OCI-LY7 (cell line): ENCODE measurements around the gene RBBP4. TPM values are rescaled to one million over a fixed set of nuclear protein-coding genes. Genes with fewer than 3 reads are reported as not detected.

Experiments
- BruUV-seq: library from RNA; stranded (reverse); fragments of 400-500 nt; replicated peaks from 2 replicates; lab custom pipeline; 2021; lab: Mats Ljungman, UMichigan
- CTCF ChIA-PET: fragments of 300-600 bp; sonication (Branson Sonifier 250); formaldehyde crosslinking; loops from one replicate; lab custom pipeline; 2022; ENCODE audit warnings: antibody characterized with exemption; ENCODE audit not compliant: unreplicated experiment; lab: Charles Lee
- POLR2A ChIA-PET: fragments of 300-600 bp; sonication (Branson Sonifier 250); formaldehyde crosslinking; loops from one replicate; lab custom pipeline; 2022; ENCODE audit warnings: antibody characterized with exemption; lab: Charles Lee
- DNase-seq: peaks from one replicate; pipeline ENCODE4 v3.0.0-alpha.2; 2015; ENCODE audit warnings: low spot score
- H2AFZ ChIP-seq: fragments of 200-600 bp; sonication (generic), shearing (Covaris generic); 2 replicates; pipeline ENCODE4 v1.6.1; 2014; ENCODE audit warnings: mild to moderate bottlenecking, antibody characterized with exemption, low read length, moderate library complexity
- H3K27ac ChIP-seq: fragments of 200-600 bp; sonication (generic); 2 replicates; pipeline ENCODE4 v1.5.1; 2014; ENCODE audit warnings: mixed run types, low read depth, mild to moderate bottlenecking, moderate library complexity, low read length, inconsistent platforms; ENCODE audit not compliant: poor library complexity, severe bottlenecking
- H3K36me3 ChIP-seq: fragments of 200-600 bp; sonication (generic); 2 replicates; pipeline ENCODE4 v1.6.1; 2014; ENCODE audit warnings: mild to moderate bottlenecking, antibody characterized with exemption, low read length, moderate library complexity, mixed read lengths; ENCODE audit not compliant: insufficient read depth
- H3K4me1 ChIP-seq: fragments of 200-600 bp; sonication (generic); 2 replicates; pipeline ENCODE4 v1.5.1; 2014; ENCODE audit warnings: mild to moderate bottlenecking, low read length; ENCODE audit not compliant: insufficient read depth, poor library complexity, severe bottlenecking
- H3K4me2 ChIP-seq: fragments of 200-600 bp; sonication (generic); 2 replicates; pipeline ENCODE4 v1.6.1; 2014; ENCODE audit warnings: mild to moderate bottlenecking, low read length
- H3K4me3 ChIP-seq: fragments of 200-600 bp; sonication (generic); 2 replicates; pipeline ENCODE4 v1.5.1; 2014; ENCODE audit warnings: mild to moderate bottlenecking, low read depth, low read length; ENCODE audit not compliant: poor library complexity, severe bottlenecking
- H3K79me2 ChIP-seq: fragments of 200-600 bp; sonication (generic); 2 replicates; pipeline ENCODE4 v1.6.1; 2016; ENCODE audit warnings: low read depth, mild to moderate bottlenecking, low read length, moderate library complexity, mixed read lengths; ENCODE audit not compliant: insufficient read depth
- H3K9me2 ChIP-seq: fragments of 200-600 bp; sonication (generic); 2 replicates; pipeline ENCODE4 v1.6.1; 2016; ENCODE audit warnings: mild to moderate bottlenecking, low read length, mixed read lengths; ENCODE audit not compliant: insufficient read depth
- H3K9me3 ChIP-seq: fragments of 200-600 bp; sonication (generic); 2 replicates; pipeline ENCODE4 v1.6.1; 2014; ENCODE audit warnings: mild to moderate bottlenecking, mixed run types, low read length, mixed read lengths
- H4K20me1 ChIP-seq: fragments of 200-600 bp; sonication (generic); 2 replicates; pipeline ENCODE4 v1.6.1; 2014; ENCODE audit warnings: mild to moderate bottlenecking, antibody characterized with exemption, low read length, moderate library complexity, mixed read lengths; ENCODE audit not compliant: insufficient read depth
- CTCF ChIP-seq: fragments of 200-600 bp; sonication (generic); conservative IDR thresholded peaks from 2 replicates; pipeline ENCODE4 v1.5.1; 2014; ENCODE audit warnings: mild to moderate bottlenecking, antibody characterized with exemption, low read length, moderate library complexity, mixed read lengths
- EZH2phosphoT487 ChIP-seq: fragments of 200-600 bp; sonication (generic); IDR thresholded peaks from 2 replicates; pipeline ENCODE4 v1.6.1; 2018; ENCODE audit warnings: low read depth, borderline replicate concordance, mild to moderate bottlenecking, mixed run types, antibody characterized with exemption, low read length, moderate library complexity, mixed read lengths
- intact Hi-C: fragments of 100-400 bp; cut with micrococcal nuclease; formaldehyde crosslinking; loops from one replicate; pipeline ENCODE4 v1.10.0; 2022; ENCODE audit not compliant: unreplicated experiment
- total RNA-seq, 2 experiments: library from RNA; depleted of rRNA in 1 of 2; stranded (reverse); fragments of >200 nt in 1 of 2; shearing (Covaris generic) in 1 of 2; gene quantifications; 2 replicates each; pipeline ENCODE4 v1.2.3, GENCODE V29; 2014 to 2022

Gene RBBP4
- total RNA-seq, 2 experiments from 2014 or later: 353 to 597 TPM

- Histone ChIP-seq H4K20me1 (no peaks in the 10 kb centered on the region), H3K4me1 (peaks cover 10% of the 10 kb centered on the region), H2AFZ (no peak overlapping the region), H3K4me2 (no peak overlapping the region), H3K27ac (no peak overlapping the region), H3K4me3 (no peak overlapping the region), H3K9me3 (no peaks in the 10 kb centered on the region), H3K36me3 (no peaks in the 10 kb centered on the region), H3K9me2 (no peaks in the 10 kb centered on the region), H3K79me2 (no peaks in the 10 kb centered on the region)
- ChIA-PET CTCF (interaction anchor here (0.5 to 1.4 kb wide), 3 partner anchors 16 to 189 kb away, joined by 5 to 6 read pairs (median 5); no protein-coding TSS in a partner anchor), POLR2A (interaction anchor here (0.7 to 1.7 kb wide), 3 partner anchors 115 to 247 kb away, joined by 3 to 13 read pairs (median 4); no protein-coding TSS in a partner anchor)
- no TSS peak for BruUV-seq
- intact Hi-C loops: loop anchor here (2.0 to 5.0 kb wide), 2 partner anchors 160 to 374 kb away; no protein-coding TSS in a partner anchor
- TF ChIP-seq CTCF (no peak), EZH2phosphoT487 (no peak)
- DNase-seq: no peak
Measured at GRCh38 chr1:32713081-32713480, 62.1 kb downstream of the RBBP4 start.

- H3K9me3 ChIP-seq: no peaks in the 10 kb centered on the region
- no peak for DNase-seq
- H4K20me1 ChIP-seq: no peaks in the 10 kb centered on the region
- peaks cover 10% of the 10 kb centered on the region for H3K4me1 ChIP-seq
- H3K9me2 ChIP-seq: no peaks in the 10 kb centered on the region
- TF ChIP-seq EZH2phosphoT487 (no peak), CTCF (no peak)
- BruUV-seq: no TSS peak
- no peak overlapping the region for H3K4me3 ChIP-seq
- POLR2A ChIA-PET: no interaction called here
- no peak overlapping the region for H3K27ac ChIP-seq
- no peak overlapping the region for H2AFZ ChIP-seq
- no peaks in the 10 kb centered on the region for H3K79me2 ChIP-seq
- intact Hi-C loops: loop anchor here (5.0 kb wide), 1 partner anchor 373 kb away; no protein-coding TSS in a partner anchor
- CTCF ChIA-PET: no interaction called here
- no peak overlapping the region for H3K4me2 ChIP-seq
- no peaks in the 10 kb centered on the region for H3K36me3 ChIP-seq
Measured at GRCh38 chr1:32714277-32714676, 63.3 kb downstream of the RBBP4 start.

GRCh38 chr1:32715901-32716311 is 64.9 kb downstream of the RBBP4 start:
- no peak overlapping the region for H3K4me3 ChIP-seq
- no peaks in the 10 kb centered on the region for H3K9me3 ChIP-seq
- DNase-seq: no peak
- ChIA-PET CTCF (no interaction called here), POLR2A (interaction anchor here (0.6 kb wide), 1 partner anchor 94 kb away, joined by 6 read pairs; no protein-coding TSS in a partner anchor)
- no peaks in the 10 kb centered on the region for H4K20me1 ChIP-seq
- intact Hi-C loops: no loop called here
- no peaks in the 10 kb centered on the region for H3K36me3 ChIP-seq
- TF ChIP-seq CTCF (no peak), EZH2phosphoT487 (no peak)
- peaks cover 10% of the 10 kb centered on the region for H3K4me1 ChIP-seq
- BruUV-seq: no TSS peak
- H3K79me2 ChIP-seq: no peaks in the 10 kb centered on the region
- H2AFZ ChIP-seq: peak overlapping the region; percentile 74; the same call in 1 of the 2 replicates
- H3K4me2 ChIP-seq: no peak overlapping the region
- H3K9me2 ChIP-seq: no peaks in the 10 kb centered on the region
- H3K27ac ChIP-seq: no peak overlapping the region
